Colon (tissue), 2 donors: ENCODE results near the gene MTA3.

ENCODE experiments used
- FAIRE-seq: peaks from 2 replicates; lab custom pipeline; 2012; peaks lifted over from hg19 to GRCh38; lab: Jason Lieb, UNC
- donor health status: control.
- donor health status: control.

MTA3 gene

DNA sequence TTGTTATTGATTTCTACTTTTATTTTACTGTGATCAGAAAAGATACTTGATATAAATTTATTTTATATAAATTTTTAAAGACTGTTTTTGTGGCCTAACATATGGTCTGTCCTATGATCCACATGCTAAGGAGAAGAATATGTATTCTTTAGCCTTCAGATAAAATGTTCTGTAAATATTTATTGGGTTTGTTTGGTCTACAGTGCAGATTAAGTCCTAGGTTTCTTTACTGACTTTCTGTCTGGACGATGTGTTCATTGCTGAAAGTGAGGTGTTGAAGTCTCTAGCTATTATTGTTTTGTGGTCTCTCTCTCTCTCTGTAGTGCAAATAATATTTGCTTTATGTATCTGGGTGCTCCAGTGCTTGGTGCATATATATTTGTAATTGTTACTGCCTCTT is 165.4 kb downstream of the MTA3 start:
- FAIRE-seq = no peak

DNA sequence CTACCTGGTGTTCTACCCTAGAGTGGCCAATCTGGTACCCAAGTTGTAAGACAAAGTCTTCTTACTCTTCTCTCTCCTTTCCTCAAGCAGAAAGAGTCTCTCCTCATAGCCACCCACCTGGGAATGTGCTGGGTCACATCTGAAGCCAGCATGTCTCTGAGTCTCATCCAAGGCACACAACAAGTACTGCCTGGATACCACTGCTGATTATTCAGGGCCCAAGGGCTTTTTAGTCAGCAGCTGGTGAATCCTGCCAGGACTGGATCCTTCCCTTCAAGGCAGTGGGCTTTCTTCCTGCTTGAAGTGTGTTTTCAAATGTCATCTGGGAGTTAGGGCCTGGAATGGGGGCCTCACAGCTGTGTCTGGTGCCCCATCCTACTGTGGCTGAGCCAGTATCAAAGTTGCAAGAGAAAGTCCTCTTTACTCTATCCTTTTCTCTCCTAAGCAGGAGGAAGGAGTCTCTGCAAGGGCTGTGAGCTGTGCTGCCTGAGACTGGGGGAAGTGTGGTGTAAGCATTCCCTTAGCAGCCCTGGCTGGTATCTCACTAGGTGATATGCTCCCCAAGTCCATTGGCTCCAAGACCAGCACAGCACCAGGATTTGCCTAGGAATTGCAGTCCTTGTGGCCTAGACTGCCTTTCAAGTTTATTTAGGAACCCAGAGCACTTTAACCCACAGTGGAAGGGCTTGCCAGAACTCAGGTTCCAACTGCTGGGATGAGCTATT is 168.3 kb downstream of the MTA3 start:
- no peak for FAIRE-seq

DNA sequence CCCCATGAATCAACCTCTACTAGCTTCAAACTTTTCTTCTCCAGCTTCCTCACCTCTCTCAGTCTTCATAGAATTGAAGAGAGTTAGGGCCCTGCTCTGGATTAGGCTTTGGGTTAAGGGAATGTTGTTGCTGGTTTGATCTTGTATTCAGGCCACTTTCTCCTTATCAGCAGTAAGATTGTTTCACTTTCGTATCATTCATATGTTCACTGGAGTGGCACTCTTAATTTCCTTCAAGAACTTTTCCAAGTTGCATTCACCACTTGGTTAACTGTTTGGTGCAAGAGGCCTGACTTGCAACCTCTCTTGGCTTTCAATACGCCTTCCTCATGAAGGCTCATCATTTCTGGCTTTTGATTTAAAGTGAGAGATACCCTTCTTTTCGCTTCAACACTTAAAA is 172.7 kb downstream of the MTA3 start:
- FAIRE-seq = no peak

DNA sequence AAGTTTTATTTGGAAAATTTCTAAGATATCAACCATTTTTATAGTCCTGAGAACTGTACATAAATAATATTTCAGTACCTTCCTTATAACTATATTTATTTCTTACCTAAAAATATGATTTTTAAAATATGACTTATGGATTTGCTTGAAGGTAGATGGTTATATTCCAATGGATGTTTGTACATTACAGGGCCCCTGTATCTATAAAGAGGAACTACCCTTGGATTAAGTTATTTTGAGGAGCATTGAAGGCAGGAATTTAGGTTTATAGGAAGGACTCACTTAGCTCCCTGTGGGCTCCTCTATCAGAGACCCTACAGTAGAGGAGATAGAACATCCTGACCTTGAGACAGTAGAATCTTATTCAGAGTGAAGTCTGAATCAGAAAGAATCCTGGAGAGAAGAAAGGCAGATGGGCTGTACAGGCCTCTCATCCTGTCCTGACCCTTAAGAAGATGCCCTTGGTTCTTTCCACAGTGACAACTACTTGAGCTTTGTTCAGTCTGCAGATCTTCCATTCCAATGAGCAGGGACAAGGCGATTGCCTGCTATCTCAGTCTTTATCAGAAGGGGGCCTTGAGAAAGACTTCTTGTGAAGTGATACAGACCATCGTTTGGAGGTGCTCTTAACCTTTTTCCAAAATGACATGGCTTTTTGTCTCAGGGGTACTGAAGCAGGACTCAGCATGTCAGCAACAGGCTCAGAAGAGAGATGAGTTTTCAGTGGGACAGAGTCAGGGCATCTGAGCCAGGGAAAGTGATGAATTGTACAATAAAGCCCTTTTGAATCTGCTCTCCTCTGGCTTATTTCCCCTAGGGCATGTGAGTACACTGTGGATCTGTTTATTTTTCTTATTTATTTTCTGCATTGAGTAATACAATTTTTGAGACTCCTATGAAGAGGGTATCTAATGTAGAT is 174.6 kb downstream of the MTA3 start:
- no peak for FAIRE-seq

DNA sequence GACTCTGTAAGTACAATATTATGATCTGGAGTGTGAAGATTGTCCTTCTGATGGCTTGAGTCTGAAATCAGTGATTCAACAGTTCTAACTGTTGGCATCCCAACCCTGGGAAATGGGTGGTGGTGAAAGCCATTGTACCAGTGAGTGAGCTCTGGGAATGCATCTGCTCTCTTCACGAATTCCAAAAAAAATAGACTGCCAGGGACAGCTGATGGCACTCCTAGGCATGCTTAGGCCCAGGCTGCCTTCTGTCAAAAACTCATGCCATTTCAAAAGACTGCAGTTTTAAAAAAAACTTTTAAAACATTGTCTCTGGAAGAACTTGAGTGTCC is 175.2 kb downstream of the MTA3 start:
- no peak for FAIRE-seq

DNA sequence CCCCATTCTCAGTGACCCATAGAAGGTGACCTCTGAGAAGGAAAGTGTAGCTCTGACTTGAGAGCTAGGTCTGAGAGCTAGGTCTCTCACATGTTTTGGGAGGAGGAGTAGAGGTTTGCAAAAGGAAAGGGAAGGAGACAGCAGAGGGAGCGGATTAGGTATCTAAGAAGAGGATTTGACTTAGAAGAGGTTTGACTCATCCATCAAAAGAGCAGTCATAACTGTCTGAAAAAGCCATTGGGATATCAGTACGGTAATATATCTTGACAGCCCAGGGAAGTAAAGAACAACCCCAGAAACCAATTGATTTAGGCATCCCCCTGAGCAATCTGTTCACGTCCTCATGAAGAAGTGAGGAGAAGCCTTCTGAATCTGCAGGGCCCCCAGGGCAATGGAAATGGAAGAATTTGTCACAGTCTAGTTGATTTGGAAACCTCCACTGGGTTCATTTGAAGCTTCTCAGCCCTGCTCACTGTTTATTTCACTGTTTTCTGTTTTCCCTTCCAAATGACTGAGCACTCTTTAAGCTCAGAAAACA is 176.2 kb downstream of the MTA3 start:
- no peak for FAIRE-seq

DNA sequence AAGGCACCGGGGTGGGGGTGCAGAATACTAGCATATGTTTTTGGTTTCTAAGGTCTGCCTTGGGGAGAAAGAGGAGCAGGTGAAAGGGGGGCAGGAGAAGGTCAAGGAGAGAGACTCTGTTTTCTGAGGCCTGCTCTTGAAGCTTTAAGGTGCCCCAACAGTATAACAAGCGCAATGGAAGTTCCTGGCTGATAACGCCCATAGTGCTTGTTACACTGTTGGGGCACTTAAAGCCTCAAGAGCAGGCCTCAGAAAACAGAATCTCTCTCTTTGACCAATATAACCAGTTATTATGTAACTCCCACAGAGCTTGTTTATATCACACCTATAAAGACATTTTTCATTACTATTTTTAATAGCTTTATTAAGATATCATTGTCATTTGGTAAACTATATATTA is 179.0 kb downstream of the MTA3 start:
- FAIRE-seq = no peak

DNA sequence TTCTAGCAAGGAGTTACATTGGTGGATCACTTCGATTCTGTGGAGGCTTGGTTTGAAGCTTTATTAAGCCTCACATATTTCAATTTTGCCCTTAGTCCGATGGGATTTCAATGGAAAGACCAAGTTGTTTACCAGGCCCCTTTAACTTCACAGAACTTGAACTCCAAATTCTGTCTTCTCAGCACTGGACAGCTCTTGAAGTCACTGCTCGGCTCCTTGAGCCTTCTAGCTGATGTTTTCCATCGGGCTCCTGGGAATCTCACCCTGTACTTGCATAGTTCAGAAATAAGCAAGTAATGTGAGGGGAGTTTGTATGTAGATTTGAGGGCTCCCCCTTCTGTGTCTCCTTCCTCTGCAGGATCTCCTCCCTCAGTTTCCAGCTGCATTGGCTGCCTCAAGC is 180.4 kb downstream of the MTA3 start:
- no peak for FAIRE-seq

DNA sequence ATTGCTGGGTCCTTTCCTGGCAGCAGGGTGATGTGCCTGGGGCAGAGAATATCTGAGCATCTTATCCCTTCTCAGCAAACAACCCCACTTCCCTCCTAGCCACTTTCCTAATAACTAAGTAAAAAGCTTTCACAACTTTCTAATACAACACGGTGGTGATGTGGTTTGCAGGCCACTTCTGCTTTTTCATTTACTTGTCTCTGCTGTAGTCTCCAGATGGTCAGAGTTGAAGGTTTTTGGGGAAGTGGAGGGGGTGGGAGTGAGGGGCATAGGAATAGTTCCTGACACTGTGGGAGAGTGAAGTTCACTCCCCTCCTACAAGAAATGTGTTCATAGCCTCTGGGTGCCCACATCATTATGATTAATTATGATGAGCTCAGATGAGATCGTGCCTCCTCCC is 183.9 kb downstream of the MTA3 start:
- FAIRE-seq = no peak

DNA sequence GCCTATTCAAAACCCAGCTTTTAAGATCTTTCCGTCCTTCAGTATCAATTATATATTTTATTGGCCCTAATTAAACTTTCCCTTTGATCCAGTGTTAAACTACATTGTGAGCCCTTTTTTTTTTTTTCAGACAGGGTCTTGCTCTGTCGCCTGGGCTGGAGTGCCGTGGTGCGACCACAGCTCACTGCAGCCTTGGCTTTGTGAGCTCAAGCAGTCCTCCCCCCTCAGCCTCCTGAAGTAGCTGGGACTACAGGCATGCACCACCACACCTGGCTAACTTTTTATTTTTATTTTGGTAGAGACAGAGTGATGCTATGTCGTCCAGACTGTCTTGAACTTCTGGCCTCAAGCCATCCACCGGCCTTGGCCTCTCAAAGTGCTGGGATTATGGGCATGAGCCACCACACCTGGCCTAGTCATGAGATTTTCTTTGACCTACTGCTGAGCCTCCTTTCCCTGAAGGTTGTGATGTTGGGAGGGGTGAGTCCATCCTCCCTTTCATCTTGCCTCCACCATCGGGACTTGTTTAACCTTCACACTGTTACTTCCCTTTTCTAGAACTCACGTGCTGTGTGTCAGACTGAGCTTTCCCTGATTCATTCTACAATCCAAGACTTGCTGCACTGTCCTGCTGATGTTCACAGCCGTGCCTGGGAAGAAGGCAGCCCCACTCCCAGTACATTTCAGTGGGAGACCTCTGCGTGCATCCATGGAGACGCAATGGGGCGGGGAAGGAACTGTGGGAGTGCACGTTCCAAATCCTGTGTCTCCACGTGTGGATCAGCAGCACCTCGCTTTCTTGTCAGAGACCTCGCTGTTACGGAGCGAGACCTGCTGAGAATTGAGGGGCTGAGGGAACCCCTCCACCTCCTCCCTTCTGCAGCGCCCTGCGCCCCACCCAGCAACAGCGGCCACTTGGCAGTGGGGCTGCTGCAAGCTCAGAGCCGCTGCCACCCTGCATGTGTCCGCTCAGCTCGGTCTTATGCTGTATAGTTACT is 184.7 kb downstream of the MTA3 start:
- no peak for FAIRE-seq

DNA sequence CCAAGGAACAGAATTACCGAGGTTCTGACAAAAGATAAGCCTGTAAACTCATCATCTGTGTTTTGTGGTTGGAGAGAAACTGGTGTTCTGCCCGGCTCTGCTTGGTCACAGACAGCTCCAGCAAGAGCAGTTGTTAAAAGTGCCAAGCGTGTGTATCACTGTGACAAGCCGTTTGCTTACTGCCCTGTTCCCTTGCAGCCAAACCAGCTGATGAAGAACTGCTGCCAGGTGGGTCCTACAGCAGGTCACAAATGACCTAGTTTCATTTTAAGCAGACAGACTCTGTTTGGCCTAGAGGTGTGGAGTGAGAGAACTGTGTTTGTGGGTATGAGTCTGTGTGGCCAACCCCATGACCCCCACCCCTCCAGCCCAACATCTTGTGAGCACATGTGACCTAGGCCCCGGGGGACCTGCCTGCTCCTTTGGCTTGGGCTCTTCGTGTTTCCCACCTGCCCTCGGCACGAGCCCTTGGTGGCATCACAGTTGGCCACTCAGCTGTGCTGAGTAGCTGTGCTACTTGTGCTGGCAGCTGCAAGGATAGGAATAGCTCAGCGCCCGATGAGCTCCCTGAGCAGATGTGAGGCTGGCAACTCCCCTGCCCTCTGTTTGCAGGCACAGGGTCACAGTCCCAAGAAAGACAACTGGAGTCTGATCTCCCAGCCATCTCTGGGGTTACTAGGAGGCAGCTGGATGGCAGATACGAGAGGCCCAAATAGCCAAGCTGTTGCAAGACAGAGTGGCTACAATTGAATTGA is 185.8 kb downstream of the MTA3 start:
- no peak for FAIRE-seq

DNA sequence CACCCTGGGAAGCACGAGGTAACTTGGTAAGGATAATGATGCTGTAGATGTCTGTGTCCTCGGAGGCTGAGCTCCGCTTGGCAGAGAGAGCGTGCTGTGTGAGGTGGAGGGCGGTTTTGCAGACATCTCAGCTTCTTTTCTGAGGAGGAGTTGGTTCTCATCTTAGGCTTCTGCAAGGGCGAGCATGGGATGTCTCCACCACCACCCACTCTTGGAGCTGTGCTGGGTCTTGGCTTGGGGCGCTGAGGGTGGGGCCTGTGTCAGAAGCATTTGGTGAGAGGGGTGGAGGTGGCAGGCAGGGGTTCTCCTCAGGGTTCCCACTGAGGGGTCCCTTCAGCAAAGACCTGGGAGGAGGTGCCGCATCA is 186.3 kb downstream of the MTA3 start:
- FAIRE-seq = no peak

DNA sequence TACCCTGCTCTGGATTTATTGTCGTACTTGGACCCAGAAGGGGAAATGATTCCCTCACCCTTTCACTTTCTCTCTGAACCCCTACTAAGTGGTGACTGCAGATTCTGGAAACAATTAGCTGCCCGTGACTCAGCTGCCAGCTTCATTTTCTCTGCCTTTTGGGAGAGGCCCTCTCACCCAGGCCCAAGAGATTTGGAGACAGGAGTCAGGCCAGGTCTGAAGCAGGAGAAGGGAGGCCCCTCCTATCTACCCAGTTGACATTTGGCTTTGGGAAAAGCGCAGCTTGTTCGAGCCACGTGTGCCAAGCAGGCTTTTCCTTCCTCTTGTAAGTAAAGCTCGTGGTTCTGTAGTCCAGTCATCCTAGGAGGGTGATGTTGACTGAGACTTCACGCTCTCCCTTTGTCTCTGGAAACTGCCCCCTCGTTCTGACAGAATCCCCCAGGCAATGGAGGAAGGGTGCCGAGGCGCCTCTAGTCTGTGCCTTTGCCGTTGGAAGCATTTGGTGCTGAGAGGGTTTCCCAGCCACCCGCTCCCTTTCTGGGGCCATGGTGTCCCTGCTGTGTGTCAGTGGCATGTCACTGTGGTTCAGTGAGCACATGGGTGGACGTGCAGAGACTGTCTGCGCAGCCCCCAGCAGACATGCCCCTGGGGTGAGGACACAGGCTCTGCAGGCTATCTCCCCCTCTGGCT is 186.9 kb downstream of the MTA3 start:
- FAIRE-seq = no peak

DNA sequence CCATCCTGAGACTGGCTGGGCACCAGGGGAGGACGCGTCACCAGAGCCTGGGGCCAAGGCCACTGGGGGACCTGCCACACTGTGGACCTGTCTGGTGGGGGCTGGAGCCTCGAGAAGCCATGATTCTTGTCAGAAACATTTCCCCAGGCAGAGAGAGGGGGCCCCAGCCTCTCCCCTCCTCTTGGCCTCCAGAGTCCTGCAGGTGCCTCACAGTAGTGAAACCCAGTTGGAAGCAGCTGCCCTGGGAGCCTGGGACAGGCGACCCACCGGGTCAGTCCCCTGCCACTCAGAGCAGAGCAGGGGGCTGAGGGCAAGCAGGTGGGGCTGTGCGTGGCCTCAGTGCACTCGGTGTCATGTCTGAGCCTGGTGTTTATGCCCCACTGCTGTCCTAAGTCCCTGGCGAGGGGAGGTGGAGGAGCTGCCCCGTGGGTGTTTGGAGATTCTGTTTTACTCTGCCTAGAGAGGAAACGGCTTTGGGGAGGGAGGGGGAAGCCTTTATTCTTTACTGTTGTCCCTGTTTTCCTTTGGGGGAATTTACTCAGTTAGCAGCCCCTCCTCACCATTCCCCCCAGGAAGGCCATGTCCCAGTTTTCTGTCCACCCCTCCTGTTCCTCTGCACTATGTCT is 187.8 kb downstream of the MTA3 start:
- FAIRE-seq = no peak

DNA sequence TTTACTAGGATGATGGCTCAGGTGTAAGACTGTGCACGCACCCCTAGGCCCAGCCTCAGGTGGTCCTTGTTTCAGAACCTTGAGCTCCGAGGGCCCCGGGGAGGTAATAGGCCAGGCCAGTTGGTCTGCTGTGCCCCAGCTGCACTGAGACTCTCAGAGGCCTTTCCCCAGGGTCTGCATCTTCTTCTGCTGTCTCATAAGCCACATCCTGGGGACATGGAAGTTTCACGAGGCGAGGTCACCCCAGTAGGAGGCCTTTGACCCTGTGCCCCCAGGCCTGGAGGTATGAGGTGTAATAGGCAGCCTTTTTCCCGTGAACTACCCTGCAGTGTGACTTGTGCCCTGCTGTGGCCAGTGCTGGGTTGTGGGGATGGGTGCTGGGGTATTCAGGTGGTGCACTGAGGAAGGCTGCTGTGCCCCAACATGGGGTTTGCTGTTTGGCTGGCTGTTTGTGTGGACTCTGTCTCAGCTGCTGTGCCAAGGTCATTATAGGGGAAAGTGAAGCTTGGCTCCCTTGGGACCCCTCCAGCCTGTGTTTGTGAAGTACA is 188.6 kb downstream of the MTA3 start:
- no peak for FAIRE-seq

DNA sequence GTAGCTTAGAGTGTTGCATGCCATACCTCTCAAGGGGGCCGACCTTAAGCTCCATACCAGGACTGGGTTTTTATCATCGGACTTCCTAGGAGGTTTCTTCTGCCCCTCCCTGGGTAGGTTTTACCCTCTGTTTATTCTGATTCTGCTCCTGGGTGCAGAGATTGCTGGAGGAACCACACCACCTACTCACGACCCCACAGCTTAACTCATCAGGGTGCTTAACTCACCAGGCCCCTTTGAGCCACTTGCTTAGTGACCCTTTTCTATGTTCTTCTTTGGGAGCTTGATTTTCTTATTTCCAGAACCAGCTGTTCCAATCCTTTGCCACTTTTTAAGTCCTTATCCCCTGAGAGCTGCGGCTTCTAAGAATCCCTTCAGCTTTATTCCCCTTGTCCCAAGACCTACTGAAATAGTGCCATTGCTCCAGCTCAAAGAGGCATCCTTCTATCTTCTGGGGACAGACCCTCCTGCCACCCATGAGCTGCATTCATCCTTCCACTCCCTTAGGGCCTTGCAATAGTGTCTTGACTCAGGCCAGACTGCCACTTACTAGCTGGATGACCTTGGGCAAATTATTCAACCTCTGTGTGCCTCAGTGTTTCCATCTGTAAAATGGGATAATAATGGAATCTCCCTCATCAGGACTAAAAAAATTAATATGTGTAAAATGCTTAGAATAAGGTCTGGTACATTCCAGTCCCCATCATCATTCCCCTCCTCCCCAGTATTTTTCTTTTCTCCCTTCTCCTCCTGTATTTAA is 189.7 kb downstream of the MTA3 start:
- no peak for FAIRE-seq

DNA sequence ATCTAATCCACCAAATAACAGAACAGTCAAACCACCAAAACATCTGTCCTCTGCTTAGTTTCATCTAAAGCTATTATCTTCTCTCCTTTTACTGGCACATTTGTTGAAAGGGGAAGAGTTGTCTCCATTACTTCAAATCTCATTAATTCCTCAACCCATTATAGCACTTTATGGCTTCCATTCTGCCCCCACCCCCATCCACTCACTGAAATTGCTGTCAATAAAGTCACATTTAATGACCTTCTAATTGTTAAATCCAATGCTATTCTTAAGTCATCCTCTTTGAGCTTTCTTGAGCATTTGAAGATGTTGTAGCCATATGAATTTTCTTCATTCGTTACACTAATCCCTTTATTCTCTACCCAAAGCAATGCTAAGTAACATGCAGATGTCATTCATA is 190.3 kb downstream of the MTA3 start:
- no peak for FAIRE-seq

DNA sequence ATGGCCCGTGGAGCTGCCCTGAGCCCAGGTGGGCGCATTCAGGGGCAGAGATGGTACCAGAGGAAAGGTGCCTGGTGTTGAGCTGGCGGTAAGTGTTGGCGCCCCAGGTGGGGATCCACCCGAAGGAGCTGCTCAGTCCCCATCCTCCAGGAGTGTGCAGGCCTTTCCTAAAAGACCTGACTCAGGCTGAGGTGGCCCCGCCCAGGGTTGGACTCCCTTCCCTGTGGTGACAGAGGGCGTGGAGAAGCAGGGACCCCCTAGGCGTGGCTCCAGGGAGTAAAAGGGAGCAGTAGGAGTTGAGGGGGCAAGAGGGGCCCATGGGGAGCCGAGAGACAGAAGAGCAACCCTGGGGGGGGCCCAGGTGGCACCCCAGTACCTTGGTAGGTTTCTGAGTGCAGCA is 193.1 kb downstream of the MTA3 start:
- FAIRE-seq = no peak

DNA sequence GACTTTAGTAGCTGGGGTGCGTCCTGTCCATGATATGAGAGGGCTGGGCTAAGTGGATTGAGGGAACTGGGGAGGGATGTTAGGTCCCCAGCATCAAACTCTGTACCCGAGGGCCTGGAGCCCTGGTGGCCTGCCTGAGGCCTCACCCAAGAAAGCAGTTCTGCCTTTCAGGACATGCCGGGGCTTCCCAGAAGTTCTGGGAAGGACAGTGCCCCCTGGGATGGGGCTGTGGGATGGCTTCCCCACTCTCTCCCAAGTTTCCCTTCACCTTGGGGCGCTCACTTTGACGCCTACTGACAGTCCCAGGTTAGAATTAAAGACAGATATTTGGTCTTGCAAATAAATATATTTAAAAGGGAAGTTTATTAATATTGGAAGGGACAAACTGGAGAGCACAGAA is 193.7 kb downstream of the MTA3 start:
- no peak for FAIRE-seq
